Keratinocyte (primary cell): ENCODE data around the gene PHF2. TPM values are rescaled to one million over a fixed set of nuclear protein-coding genes. Genes with fewer than 3 reads are reported as not detected.

Experiments used
- DNase-seq: peaks from one replicate; pipeline ENCODE4 v3.0.0-alpha.2; 2011; ENCODE audit warnings: low read depth, missing footprints, low spot score
- FAIRE-seq: peaks from 2 replicates; lab custom pipeline; 2011; peaks lifted over from hg19 to GRCh38; lab: Jason Lieb, UNC
- H2AFZ ChIP-seq: 2 replicates; pipeline ENCODE4 v1.6.0; 2012; ENCODE audit warnings: low read length, control low read depth, inconsistent platforms; ENCODE audit not compliant: control insufficient read depth
- H3K27ac ChIP-seq: 2 replicates; pipeline ENCODE4 v1.5.1; 2011; ENCODE audit warnings: low read length; ENCODE audit not compliant: control insufficient read depth, insufficient read depth
- H3K27me3 ChIP-seq: 3 replicates; pipeline ENCODE4 v1.6.0; 2011; ENCODE audit warnings: low read length; ENCODE audit not compliant: control insufficient read depth, insufficient read depth; ENCODE audit errors: extremely low read depth
- H3K36me3 ChIP-seq, 2 experiments: 2 replicates in 1 of 2; 3 replicates in 1 of 2; pipeline ENCODE4 v1.5.1; 2011; ENCODE audit warnings: low read length in 2 of 2, mild to moderate bottlenecking in 1 of 2; ENCODE audit not compliant: control insufficient read depth in 2 of 2, insufficient read depth in 2 of 2; ENCODE audit errors: extremely low read depth in 1 of 2
- H3K4me1 ChIP-seq: 3 replicates; pipeline ENCODE4 v1.5.1; 2011; ENCODE audit warnings: low read length; ENCODE audit not compliant: control insufficient read depth, insufficient read depth; ENCODE audit errors: extremely low read depth
- H3K4me2 ChIP-seq: 3 replicates; pipeline ENCODE4 v1.6.0; 2011; ENCODE audit warnings: low read depth, low read length; ENCODE audit not compliant: control insufficient read depth, insufficient read depth; ENCODE audit errors: extremely low read depth
- H3K4me3 ChIP-seq, 3 experiments: fragments of 200-600 bp in 1 of 3; sonication (generic) in 1 of 3; 2 replicates in 2 of 3; 3 replicates in 1 of 3; pipeline ENCODE4 v1.5.1; 2011 to 2016; ENCODE audit warnings: low read length in 3 of 3, mild to moderate bottlenecking in 3 of 3, control low read depth in 2 of 3, inconsistent platforms in 1 of 3, low read depth in 1 of 3, mixed read lengths in 1 of 3, mixed run types in 1 of 3, moderate library complexity in 1 of 3; ENCODE audit not compliant: control insufficient read depth in 2 of 3, insufficient read depth in 2 of 3; ENCODE audit errors: extremely low read depth in 1 of 3
- H3K79me2 ChIP-seq: 2 replicates; pipeline ENCODE4 v1.6.0; 2012; ENCODE audit warnings: low read length; ENCODE audit not compliant: control insufficient read depth, insufficient read depth
- H3K9ac ChIP-seq: 3 replicates; pipeline ENCODE4 v1.6.0; 2011; ENCODE audit warnings: low read length; ENCODE audit not compliant: control insufficient read depth, insufficient read depth; ENCODE audit errors: extremely low read depth
- H3K9me1 ChIP-seq: 3 replicates; pipeline ENCODE4 v1.6.0; 2011; ENCODE audit warnings: low read length; ENCODE audit not compliant: control insufficient read depth, insufficient read depth; ENCODE audit errors: extremely low read depth
- H3K9me3 ChIP-seq: 2 replicates; pipeline ENCODE4 v1.5.1; 2012; ENCODE audit warnings: low read depth, low read length; ENCODE audit not compliant: control insufficient read depth
- H4K20me1 ChIP-seq: 3 replicates; pipeline ENCODE4 v1.6.0; 2011; ENCODE audit warnings: low read length; ENCODE audit not compliant: control insufficient read depth, insufficient read depth; ENCODE audit errors: extremely low read depth
- CTCF ChIP-seq, 3 experiments: IDR thresholded peaks in 1 of 3; conservative IDR thresholded peaks in 1 of 3; optimal IDR thresholded peaks in 1 of 3; 2 replicates in 2 of 3; 3 replicates in 1 of 3; pipeline versions ENCODE3 to v1.5.1; 2011; ENCODE audit warnings: low read length in 3 of 3, mild to moderate bottlenecking in 3 of 3, moderate library complexity in 2 of 3, control low read depth in 1 of 3, inconsistent platforms in 1 of 3; ENCODE audit not compliant: insufficient read depth in 2 of 3; ENCODE audit errors: extremely low read depth in 1 of 3
- EZH2 ChIP-seq: IDR thresholded peaks from one replicate; pipeline ENCODE4 v1.6.1; 2012; ENCODE audit warnings: inconsistent platforms, mild to moderate bottlenecking, low read length, moderate library complexity
- dilution Hi-C: fragments of 300-500 bp; cut with MboI; formaldehyde crosslinking; loops from one replicate; pipeline ENCODE4 v1.7.0; 2020; ENCODE audit warnings: low sequenced_read_pairs; ENCODE audit not compliant: extremely low pct_ligation_motif_present
- polyA plus RNA-seq, 5 experiments: library from polyadenylated mRNA; depleted of rRNA in 3 of 5; stranded (reverse) in 3 of 5; stranded (forward) in 1 of 5; unstranded in 1 of 5; fragments of >200 nt; gene quantifications; 1 replicate in 1 of 5; 2 replicates in 3 of 5; 3 replicates in 1 of 5; pipeline versions ENCODE4 v1.2.1 to v1.2.3, GENCODE V29; 2011 to 2012; ENCODE audit warnings: missing spikeins in 2 of 5, low read depth in 1 of 5, low replicate concordance in 1 of 5

The PHF2 gene
- polyA plus RNA-seq, 1 donor (not counting 4 experiments of a cell fraction or from before 2014, with no cell fraction given): 5.1 TPM

- DNase-seq (no peak), FAIRE-seq (no peak)
- no peaks in the 10 kb centered on the region for H3K79me2 ChIP-seq
- no peak overlapping the region for H3K9ac ChIP-seq
- no peaks in the 10 kb centered on the region for H3K27me3 ChIP-seq
- H3K36me3 ChIP-seq: peaks cover 3 to 6% of the 10 kb centered on the region in 2 experiments
- dilution Hi-C loops: no loop called here
- no peak overlapping the region for H3K4me2 ChIP-seq
- TF ChIP-seq CTCF (optimal IDR thresholded peaks at IDR 0.05 in 1 of 3, IDR thresholded peaks at IDR 0.05 in 1 of 3, conservative IDR thresholded peaks at IDR 0.05 in 1 of 3; ENCODE audit: extremely low read depth in 1 of 3, insufficient read depth in 2 of 3, low read length in 3 of 3) (no peak), EZH2 (no peak)
- no peak overlapping the region for H2AFZ ChIP-seq
- H3K4me1 ChIP-seq: no peaks in the 10 kb centered on the region
- no peaks in the 10 kb centered on the region for H4K20me1 ChIP-seq
- H3K27ac ChIP-seq: no peak overlapping the region
- H3K9me1 ChIP-seq: no peaks in the 10 kb centered on the region
- no peaks in the 10 kb centered on the region for H3K9me3 ChIP-seq
- H3K4me3 ChIP-seq: no peak overlapping the region
Observed at GRCh38 chr9:93642961-93643360, 66.6 kb downstream of the PHF2 start.

- dilution Hi-C loops: no loop called here
- H3K27ac ChIP-seq: no peak overlapping the region
- TF ChIP-seq CTCF (optimal IDR thresholded peaks at IDR 0.05 in 1 of 3, IDR thresholded peaks at IDR 0.05 in 1 of 3, conservative IDR thresholded peaks at IDR 0.05 in 1 of 3; ENCODE audit: extremely low read depth in 1 of 3, insufficient read depth in 2 of 3, low read length in 3 of 3): no peak
- no peak for TF ChIP-seq EZH2
- no peak overlapping the region for H2AFZ ChIP-seq
- FAIRE-seq: no peak
- H3K9me3 ChIP-seq: no peaks in the 10 kb centered on the region
- no peak overlapping the region for H3K4me3 ChIP-seq
- no peak overlapping the region for H3K4me2 ChIP-seq
- H3K36me3 ChIP-seq: peaks cover 5 to 8% of the 10 kb centered on the region in 2 experiments
- H3K4me1 ChIP-seq: no peaks in the 10 kb centered on the region
- H3K27me3 ChIP-seq: no peaks in the 10 kb centered on the region
- H3K9ac ChIP-seq: no peak overlapping the region
- no peak for DNase-seq
- H4K20me1 ChIP-seq: no peaks in the 10 kb centered on the region
- H3K9me1 ChIP-seq: no peaks in the 10 kb centered on the region
- H3K79me2 ChIP-seq: no peaks in the 10 kb centered on the region
Observed at GRCh38 chr9:93644397-93645088, 68.2 kb downstream of the PHF2 start.
